Measurements from ENCODE around the gene RC3H2.

DNA sequence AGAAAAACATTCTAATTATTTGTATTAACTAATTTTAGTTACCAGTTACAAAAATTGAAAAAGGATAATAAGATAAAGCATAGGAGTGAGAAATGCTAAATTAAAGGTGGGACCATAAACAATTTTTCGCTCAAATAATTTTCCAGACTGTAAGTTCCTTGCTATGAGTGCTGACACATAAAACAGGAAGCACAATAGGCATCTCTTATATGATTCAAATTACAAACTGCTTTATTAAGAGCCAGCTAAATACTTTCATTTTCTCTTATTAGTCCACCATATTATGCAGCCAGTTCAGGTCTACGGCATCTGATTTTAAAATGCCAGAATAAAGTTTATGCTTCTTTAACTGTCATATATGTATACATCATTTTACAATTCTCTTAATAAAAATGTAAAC is 4.4 kb downstream of the RC3H2 start:
- TF ChIP-seq, protein P1, sequence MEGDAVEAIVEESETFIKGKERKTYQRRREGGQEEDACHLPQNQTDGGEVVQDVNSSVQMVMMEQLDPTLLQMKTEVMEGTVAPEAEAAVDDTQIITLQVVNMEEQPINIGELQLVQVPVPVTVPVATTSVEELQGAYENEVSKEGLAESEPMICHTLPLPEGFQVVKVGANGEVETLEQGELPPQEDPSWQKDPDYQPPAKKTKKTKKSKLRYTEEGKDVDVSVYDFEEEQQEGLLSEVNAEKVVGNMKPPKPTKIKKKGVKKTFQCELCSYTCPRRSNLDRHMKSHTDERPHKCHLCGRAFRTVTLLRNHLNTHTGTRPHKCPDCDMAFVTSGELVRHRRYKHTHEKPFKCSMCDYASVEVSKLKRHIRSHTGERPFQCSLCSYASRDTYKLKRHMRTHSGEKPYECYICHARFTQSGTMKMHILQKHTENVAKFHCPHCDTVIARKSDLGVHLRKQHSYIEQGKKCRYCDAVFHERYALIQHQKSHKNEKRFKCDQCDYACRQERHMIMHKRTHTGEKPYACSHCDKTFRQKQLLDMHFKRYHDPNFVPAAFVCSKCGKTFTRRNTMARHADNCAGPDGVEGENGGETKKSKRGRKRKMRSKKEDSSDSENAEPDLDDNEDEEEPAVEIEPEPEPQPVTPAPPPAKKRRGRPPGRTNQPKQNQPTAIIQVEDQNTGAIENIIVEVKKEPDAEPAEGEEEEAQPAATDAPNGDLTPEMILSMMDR (conservative IDR thresholded peaks at IDR 0.05; ENCODE audit: low read length), result no peak
- TF ChIP-seq EZH2phosphoT487 (IDR thresholded peaks at IDR 0.05; ENCODE audit: borderline replicate concordance, low read depth, low read length), result no peak

Measured in OCI-LY7 (cell line).